PFSK-1 (cell line): ENCODE results near the gene XKR3.

Source experiments
- FOXP2 ChIP-seq: optimal IDR thresholded peaks from 2 replicates; pipeline ENCODE3; 2011; ENCODE audit warnings: borderline replicate concordance, control low read depth, inconsistent platforms; ENCODE audit not compliant: insufficient read depth; ENCODE audit errors: extremely low read length, extremely low read depth
- POLR2AphosphoS5 ChIP-seq: IDR thresholded peaks from 2 replicates; pipeline ENCODE4 v1.6.1; 2012; ENCODE audit warnings: low read depth, mild to moderate bottlenecking, control low read depth, low read length, moderate library complexity
- REST ChIP-seq, 2 experiments: IDR thresholded peaks; 2 replicates each; pipeline versions ENCODE4 v1.6.1 to v1.8.0; 2011 to 2012; ENCODE audit warnings: low read depth in 2 of 2, low read length in 2 of 2, control low read depth in 1 of 2, inconsistent platforms in 1 of 2, mild to moderate bottlenecking in 1 of 2, moderate library complexity in 1 of 2; ENCODE audit not compliant: insufficient read depth in 1 of 2
- SIN3A ChIP-seq: IDR thresholded peaks from 2 replicates; pipeline ENCODE4 v1.6.1; 2012; ENCODE audit warnings: mild to moderate bottlenecking, low read length, moderate library complexity, borderline replicate concordance; ENCODE audit not compliant: insufficient read depth
- TAF1 ChIP-seq: IDR thresholded peaks from 2 replicates; pipeline ENCODE4 v1.6.1; 2012; ENCODE audit warnings: low read length, control low read depth, borderline replicate concordance; ENCODE audit not compliant: insufficient read depth

- TF ChIP-seq SIN3A: no peak
- TF ChIP-seq POLR2AphosphoS5: no peak
- TF ChIP-seq TAF1: no peak
- no peak for TF ChIP-seq REST (IDR thresholded peaks at IDR 0.05; ENCODE audit: insufficient read depth in 1 of 2, low read depth in 2 of 2, low read length in 2 of 2)
- TF ChIP-seq FOXP2: no peak
Observed at GRCh38 chr22:16828876-16829275, 3.7 kb upstream of the XKR3 start.
